Loucy (cell line): ENCODE results near the gene TMEM132A.

Experiments
- H2AFZ ChIP-seq: fragments of 200-600 bp; sonication (generic); 2 replicates; pipeline ENCODE4 v1.6.0; 2016; ENCODE audit warnings: antibody characterized with exemption, mild to moderate bottlenecking, low read length, moderate library complexity
- H3F3A ChIP-seq: fragments of 200-600 bp; 2 replicates; pipeline ENCODE4 v1.6.0; 2016; ENCODE audit warnings: antibody characterized with exemption, low read depth, mild to moderate bottlenecking
- H3K27me3 ChIP-seq: fragments of 200-600 bp; sonication (generic); 2 replicates; pipeline ENCODE4 v1.6.1; 2014; ENCODE audit warnings: low read length, mild to moderate bottlenecking; ENCODE audit not compliant: insufficient read depth, poor library complexity, severe bottlenecking
- H3K36me3 ChIP-seq: fragments of 200-600 bp; sonication (generic); 2 replicates; pipeline ENCODE4 v1.6.1; 2016; ENCODE audit warnings: low read length; ENCODE audit not compliant: insufficient read depth
- H3K4me1 ChIP-seq: fragments of 200-600 bp; sonication (generic); 2 replicates; pipeline ENCODE4 v1.5.1; 2014; ENCODE audit warnings: low read length, mild to moderate bottlenecking; ENCODE audit not compliant: insufficient read depth, poor library complexity, severe bottlenecking
- H3K4me2 ChIP-seq: fragments of 200-600 bp; sonication (generic); 2 replicates; pipeline ENCODE4 v1.6.0; 2014; ENCODE audit warnings: antibody characterized with exemption, low read length, low read depth, mild to moderate bottlenecking; ENCODE audit not compliant: poor library complexity, severe bottlenecking
- H3K4me3 ChIP-seq: fragments of 200-600 bp; sonication (generic); 2 replicates; pipeline ENCODE4 v1.5.1; 2014; ENCODE audit warnings: low read length, mild to moderate bottlenecking, mixed read lengths; ENCODE audit not compliant: poor library complexity, severe bottlenecking
- H3K79me2 ChIP-seq: fragments of 200-600 bp; sonication (generic); 2 replicates; pipeline ENCODE4 v1.6.1; 2014; ENCODE audit warnings: low read length; ENCODE audit not compliant: insufficient read depth
- H3K9ac ChIP-seq: fragments of 200-600 bp; sonication (generic); 2 replicates; pipeline ENCODE4 v1.6.0; 2014; ENCODE audit warnings: mild to moderate bottlenecking, low read depth, low read length, moderate library complexity; ENCODE audit not compliant: poor library complexity, severe bottlenecking
- H3K9me2 ChIP-seq: fragments of 200-600 bp; sonication (generic); replicated peaks from 2 replicates; pipeline ENCODE4 v1.6.1; 2016; ENCODE audit warnings: low read depth, low read length, mixed read lengths
- H3K9me3 ChIP-seq: fragments of 200-600 bp; sonication (generic); 2 replicates; pipeline ENCODE4 v1.6.1; 2014; ENCODE audit warnings: mild to moderate bottlenecking, antibody characterized with exemption, low read length, low read depth; ENCODE audit not compliant: insufficient read depth
- H4K20me1 ChIP-seq: fragments of 200-600 bp; sonication (generic); 2 replicates; pipeline ENCODE4 v1.6.0; 2014; ENCODE audit warnings: antibody characterized with exemption, low read length, mild to moderate bottlenecking; ENCODE audit not compliant: insufficient read depth, poor library complexity, severe bottlenecking
- CTCF ChIP-seq: fragments of 200-600 bp; sonication (generic); conservative IDR thresholded peaks from 2 replicates; pipeline ENCODE4 v1.5.1; 2014; ENCODE audit warnings: mild to moderate bottlenecking, antibody characterized with exemption, low read length
- EZH2phosphoT487 ChIP-seq: fragments of 200-600 bp; IDR thresholded peaks from 2 replicates; pipeline ENCODE4 v1.6.1; 2018; ENCODE audit warnings: antibody characterized with exemption, mild to moderate bottlenecking, moderate library complexity, borderline replicate concordance

TMEM132A gene

GRCh38 chr11:60878245-60879101 lies 45.8 kb upstream of the TMEM132A start:
- H3K9ac ChIP-seq, result no peak overlapping the region
- no peaks in the 10 kb centered on the region for H4K20me1 ChIP-seq
- no peaks in the 10 kb centered on the region for H3K36me3 ChIP-seq
- no peak overlapping the region for H2AFZ ChIP-seq
- H3K9me3 ChIP-seq, result no peaks in the 10 kb centered on the region
- no peaks in the 10 kb centered on the region for H3K27me3 ChIP-seq
- TF ChIP-seq EZH2phosphoT487, result no peak
- TF ChIP-seq CTCF, result no peak
- peaks cover 47% of the 10 kb centered on the region for H3K4me1 ChIP-seq
- H3F3A ChIP-seq, result no peaks in the 10 kb centered on the region
- H3K4me2 ChIP-seq, result no peak overlapping the region
- no peak overlapping the region for H3K4me3 ChIP-seq
- no peaks in the 10 kb centered on the region for H3K79me2 ChIP-seq
- H3K9me2 ChIP-seq, result no peaks in the 10 kb centered on the region

GRCh38 chr11:60879104-60879503 lies 45.2 kb upstream of the TMEM132A start:
- Histone ChIP-seq H3K79me2 (no peaks in the 10 kb centered on the region), H3K27me3 (no peaks in the 10 kb centered on the region), H3K4me1 (peaks cover 42% of the 10 kb centered on the region), H3F3A (no peaks in the 10 kb centered on the region), H2AFZ (no peak overlapping the region), H3K9me2 (no peaks in the 10 kb centered on the region), H3K4me3 (no peak overlapping the region), H4K20me1 (no peaks in the 10 kb centered on the region), H3K9ac (no peak overlapping the region), H3K36me3 (no peaks in the 10 kb centered on the region), H3K4me2 (no peak overlapping the region), H3K9me3 (no peaks in the 10 kb centered on the region)
- TF ChIP-seq EZH2phosphoT487 (no peak), CTCF (no peak)

GRCh38 chr11:60879971-60880588 lies 44.2 kb upstream of the TMEM132A start:
- no peaks in the 10 kb centered on the region for H3K9me2 ChIP-seq
- H2AFZ ChIP-seq, result no peak overlapping the region
- H4K20me1 ChIP-seq, result no peaks in the 10 kb centered on the region
- H3K27me3 ChIP-seq, result no peaks in the 10 kb centered on the region
- peak overlapping the region; percentile 52 for H3K4me2 ChIP-seq
- TF ChIP-seq EZH2phosphoT487, result no peak
- no peak for TF ChIP-seq CTCF
- no peaks in the 10 kb centered on the region for H3K9me3 ChIP-seq
- H3K4me1 ChIP-seq, result peaks cover 42% of the 10 kb centered on the region
- H3K79me2 ChIP-seq, result no peaks in the 10 kb centered on the region
- H3K4me3 ChIP-seq, result peak overlapping the region; percentile 23
- no peaks in the 10 kb centered on the region for H3K36me3 ChIP-seq
- H3F3A ChIP-seq, result no peaks in the 10 kb centered on the region
- H3K9ac ChIP-seq, result no peak overlapping the region
